Measurements from ENCODE around the gene ZNF770.
"Not testable (repeated sequence)": the region's sequence is repeated elsewhere in the genome, so short reads cannot be mapped to it uniquely, and the experiment has no call there.

Gene ZNF770

DNA sequence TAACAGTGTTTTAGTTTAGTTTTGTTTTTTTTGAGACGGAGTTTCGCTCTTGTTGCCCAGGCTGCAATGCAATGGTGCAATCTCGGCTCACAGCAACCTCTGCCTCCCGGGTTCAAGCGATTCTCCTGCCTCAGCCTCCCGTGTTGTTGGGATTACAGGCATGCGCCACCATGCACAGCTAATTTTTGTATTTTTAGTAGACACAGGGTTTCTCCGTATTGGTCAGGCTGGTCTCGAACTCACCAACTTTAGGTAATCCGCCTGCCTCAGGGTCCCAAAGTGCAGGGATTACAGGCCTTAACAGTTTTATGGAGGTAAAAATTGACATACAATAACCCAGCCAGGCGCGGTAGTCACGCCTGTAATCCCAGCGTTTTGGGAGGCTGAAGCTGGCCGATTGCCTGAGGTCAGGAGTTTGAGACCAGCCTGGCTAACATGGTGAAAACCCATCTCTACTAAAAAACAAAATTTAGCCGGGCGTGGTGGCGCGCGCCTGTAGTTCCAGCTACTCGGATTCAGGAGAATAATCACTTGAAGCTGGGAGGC is 17.9 kb downstream of the ZNF770 start:
- DNase-seq, result not testable (repeated sequence)

DNA sequence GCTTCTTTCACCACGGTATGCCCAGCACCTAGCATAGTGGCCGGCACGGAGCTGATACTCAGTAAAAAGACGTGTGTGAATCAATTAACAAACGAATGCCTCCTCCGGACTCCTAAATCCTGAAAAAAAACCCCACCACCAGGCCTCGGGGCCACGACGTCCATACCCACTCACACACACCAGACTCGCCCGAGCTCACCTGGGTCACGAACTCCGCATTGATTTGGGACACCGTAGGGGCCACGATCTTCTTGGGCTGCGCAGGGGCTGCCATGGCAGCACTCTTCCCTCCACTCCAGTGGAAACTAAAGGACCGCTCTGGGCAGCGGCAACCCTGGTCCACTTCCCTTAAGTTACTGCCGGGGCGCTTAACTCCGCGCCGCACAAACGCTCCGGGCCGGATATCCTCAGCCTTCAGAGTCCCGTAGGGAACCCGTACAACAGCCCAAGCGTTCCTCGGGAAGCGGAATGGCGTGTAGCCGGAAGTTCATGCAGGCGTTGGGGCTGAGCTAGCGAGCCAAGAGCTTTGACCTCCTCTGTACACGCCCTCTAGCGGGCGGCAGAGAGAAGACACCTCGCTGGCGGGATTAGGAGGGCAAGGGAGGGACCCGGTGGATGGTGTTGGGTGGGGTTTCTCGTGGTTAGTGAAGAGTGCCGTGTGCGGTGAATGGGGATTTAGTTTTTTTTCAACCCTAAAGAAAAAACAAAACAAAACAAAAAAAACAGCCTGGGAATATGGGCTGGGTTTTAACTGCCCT is 18.6 kb downstream of the ZNF770 start, which contains the start of gene AQR:
Gene AQR (minus strand): TSS at position 403 of the 758 bp plus-strand sequence. CDS start 129 bp downstream, at position 274.
- peak; percentile 93 for DNase-seq

DNA sequence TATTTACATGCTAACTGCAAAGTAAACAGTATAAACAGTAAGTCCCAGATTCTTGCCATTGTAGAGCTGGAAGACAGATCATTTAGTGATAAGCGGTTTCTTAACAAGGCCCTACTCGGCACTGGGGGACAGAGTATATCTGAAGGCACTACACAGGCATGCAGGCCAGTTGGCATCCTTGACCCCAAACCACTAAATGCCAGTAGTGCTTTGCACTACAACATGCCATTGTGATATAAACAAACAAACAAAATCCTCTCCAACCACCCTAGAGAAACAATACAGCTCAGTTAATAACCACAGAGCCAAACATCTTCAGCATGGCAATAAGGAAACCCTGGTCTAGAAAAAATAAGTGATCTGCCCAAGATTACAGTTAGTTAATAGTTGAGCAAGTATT is 23.8 kb downstream of the ZNF770 start:
- DNase-seq, result no peak

DNA sequence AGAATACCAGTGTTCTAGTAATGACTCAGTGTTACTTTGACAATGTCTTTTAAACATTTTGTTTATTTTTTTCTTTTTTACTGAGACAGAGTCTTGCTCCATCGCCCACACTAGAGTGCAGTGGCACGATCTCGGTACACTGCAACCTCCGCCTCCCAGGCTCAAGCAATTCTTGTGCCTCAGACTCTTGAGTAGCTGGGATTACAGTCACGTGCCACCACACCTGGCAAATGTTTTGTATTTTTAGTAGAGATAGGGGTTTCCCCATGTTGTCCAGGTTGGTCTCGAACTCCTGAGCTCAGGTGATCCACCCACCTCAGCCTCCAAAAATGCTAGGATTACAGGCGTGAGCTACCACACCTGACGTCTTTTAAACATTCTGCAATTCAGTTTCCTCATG is 34.2 kb downstream of the ZNF770 start:
- DNase-seq, result no peak

DNA sequence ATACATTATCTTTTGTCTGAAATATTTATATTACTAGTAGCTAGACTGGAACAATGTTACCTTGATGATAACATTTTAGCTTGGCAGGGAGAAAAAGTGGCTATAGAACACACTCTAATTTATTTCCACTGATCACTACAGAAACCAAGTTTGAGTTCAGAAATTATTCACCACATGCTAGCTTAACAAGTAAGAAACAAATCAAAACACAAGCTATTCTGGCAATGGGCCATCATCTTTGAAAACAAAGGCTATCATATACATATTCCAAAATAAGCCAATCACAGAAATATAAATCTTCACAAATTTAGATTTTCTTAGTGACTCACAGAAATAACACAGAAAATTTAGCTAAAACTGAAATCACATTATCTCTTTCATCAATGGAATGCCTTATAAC is 35.6 kb downstream of the ZNF770 start:
- DNase-seq, result no peak

DNA sequence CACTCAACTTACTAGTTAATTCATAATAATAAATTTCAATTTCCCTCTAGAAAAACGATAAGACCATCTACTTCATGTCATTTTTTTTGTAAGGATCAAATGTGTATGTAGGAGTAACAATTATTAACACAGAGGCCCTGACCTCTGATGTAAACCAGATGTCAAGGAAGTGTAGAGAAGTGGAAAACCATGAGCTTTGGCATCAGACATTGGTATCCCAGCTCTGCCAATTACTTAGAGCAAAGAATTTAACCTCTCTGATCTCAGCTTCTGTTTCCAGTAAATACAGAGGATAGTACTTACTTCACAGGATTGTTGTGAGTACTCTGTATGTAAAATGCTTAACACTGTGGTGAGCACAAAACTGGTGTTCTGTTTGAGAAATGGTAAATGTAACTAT is 36.1 kb downstream of the ZNF770 start:
- DNase-seq, result no peak

DNA sequence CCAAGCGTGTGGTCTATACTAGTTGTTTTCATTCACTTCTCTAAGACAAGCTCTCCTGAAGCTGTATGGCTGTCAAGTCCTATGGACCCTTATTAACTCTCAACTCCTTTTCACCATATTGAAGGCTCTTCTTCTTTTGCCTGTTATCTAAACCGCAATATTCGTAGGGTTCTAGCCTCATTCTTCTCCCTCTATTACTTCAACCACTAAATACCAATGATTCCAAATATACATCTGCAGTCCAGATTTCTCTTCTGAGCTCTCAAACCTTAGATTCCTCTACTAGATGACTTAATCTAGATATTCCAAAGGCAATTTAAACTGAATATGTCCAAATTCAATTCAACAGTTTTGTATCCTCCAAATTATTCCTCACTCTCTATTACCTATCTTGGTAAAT is 43.2 kb downstream of the ZNF770 start:
- DNase-seq, result no peak

DNA sequence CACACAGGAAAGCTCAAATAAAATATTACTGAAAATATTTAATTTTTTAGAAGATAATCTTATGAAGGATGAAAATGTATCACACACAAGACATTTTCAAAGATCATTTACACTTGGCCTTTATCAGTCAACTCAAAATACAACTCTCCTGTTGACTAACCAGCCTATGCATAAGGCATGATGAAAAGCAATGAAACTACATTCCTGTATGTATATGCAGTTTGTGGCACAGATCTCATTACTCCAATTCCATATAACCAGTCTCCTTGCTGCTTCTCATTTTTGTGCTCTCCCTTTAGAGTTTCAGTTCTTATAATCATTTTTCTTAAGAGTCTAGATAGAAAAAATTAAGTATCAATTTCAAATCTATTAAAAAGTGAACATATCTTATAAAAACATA is 44.4 kb downstream of the ZNF770 start:
- no peak for DNase-seq

DNA sequence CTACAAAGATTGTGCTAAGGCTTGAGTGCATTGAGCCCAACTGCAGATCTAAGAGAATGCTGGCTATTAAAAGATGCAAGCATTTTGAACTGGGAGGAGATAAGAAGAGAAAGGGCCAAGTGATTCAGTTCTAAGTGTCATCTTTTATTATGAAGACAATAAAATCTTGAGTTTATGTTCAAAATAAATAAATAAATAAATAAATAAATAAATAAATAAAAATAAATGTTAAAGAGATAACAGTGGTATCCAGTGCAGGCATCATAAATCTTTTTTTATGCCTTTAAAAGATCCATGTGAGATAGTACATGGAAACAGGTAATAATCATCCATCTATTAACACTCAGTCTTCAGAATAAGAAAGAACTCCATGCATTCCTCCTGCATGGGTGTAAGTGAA is 44.8 kb downstream of the ZNF770 start:
- DNase-seq, result not testable (repeated sequence)

DNA sequence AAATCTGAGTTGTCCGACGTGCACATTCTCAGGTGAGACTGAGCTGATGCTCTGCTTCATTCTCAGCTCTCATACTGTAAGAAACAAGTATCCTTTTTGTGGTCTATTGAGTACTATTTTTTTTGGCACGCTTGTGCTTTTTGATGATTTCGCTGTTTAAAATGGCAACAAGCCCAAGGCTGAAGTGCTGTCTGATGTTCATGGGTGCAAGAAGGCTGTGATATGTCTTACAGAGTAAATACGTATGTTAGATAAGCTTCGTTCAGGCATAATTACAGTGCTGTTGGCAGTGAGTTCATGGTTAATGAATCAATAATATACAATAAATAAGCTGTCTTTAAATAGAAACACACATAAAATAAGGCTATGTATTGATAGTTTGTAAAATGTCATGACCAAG is 45.7 kb downstream of the ZNF770 start:
- no peak for DNase-seq

DNA sequence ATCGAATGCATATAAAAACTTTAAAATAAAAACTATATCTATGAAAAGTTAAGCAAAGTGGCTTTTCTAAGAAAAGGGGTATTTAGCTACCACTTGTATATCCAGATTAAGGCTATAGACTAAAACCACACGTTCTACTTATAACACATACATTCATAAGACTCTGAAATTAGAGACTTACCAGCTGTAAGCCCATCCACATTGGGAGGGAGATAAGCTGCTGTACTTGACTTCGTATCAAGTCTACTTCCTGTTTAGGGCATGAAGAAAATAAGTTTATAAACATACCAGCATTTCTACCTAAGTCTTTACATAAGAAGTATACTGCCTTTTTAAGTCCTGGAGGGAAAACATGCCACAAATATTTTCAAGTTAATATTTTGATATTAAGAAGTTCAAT is 46.3 kb downstream of the ZNF770 start:
- DNase-seq, result no peak

DNA sequence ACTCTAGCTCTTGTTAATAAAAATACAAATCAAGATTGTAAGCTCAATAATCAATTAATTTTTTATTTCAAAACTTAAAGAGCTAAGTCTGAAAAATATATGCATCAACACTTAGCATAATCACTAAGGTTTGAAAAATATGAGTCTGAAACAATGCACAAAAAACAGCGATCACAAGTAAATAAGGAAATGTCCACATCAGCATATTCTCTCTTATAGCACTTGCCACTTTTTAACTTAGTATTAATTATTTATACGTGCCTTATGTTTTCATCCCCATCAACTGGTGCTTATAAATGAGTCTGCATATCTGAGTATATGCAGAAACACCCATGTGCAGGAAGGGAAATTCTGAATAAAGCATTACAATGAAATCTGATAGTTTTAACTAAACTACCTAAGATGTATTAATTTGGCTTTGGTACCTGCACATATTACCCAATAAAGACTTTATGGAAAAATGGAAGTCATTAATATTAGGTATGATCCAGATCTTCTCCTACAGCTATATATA is 46.8 kb downstream of the ZNF770 start:
- DNase-seq, result no peak

DNA sequence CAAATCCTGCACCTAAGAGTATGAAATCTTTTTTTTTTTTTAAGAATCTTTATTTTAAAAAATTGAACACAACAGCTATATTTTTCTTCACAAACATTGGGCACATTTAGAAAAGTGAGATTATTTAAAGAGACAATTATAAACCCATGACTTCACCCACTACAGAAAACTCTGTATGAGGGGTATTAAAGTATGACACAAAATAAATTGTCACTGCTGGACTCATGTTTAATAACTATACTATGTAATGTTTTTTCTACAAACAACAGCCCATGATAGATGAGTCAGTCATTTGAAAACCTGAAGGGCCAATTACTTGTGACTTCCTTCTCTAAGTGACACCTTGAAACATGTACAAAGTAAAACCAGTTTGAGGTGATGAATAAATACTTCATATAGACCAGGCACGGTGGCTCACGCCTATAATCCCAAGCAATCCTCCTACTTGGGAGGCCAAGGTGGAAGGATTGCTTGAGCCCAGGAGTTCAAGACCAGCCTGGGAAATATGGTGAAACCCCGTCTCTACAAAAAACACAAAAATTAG is 54.6 kb downstream of the ZNF770 start:
- DNase-seq, result no peak

DNA sequence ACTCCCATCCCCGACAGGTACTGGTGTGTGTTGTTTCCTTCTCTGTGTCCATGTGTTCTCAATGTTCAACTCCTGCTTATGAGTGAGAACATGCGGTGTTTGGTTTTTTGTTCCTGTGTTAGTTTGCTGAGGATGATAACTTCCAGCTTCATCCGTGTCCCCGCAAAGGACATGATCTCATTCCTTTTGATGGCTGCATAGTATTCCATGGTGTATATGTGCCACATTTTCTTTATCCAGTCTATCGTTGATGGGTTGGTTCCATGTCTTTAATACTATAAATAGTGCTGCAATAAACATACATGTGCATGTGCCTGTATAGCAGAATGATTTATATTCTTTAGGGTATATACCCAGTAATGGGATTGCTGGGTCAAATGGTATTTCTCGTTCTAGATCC is 59.7 kb downstream of the ZNF770 start:
- not testable (repeated sequence) for DNase-seq
